Kidney epithelial cell (primary cell): ENCODE measurements around the gene DYRK1A. TPM values are rescaled to one million over a fixed set of nuclear protein-coding genes. Genes with fewer than 3 reads are reported as not detected.

Experiments used
- DNase-seq: peaks from one replicate; pipeline ENCODE4 v3.0.0-alpha.2; 2010; ENCODE audit warnings: low read depth
- H3K27me3 ChIP-seq: 2 replicates; pipeline ENCODE4 v1.6.0; 2011; ENCODE audit warnings: low read length; ENCODE audit not compliant: control insufficient read depth, insufficient read depth
- H3K36me3 ChIP-seq: 2 replicates; pipeline ENCODE4 v1.5.1; 2011; ENCODE audit warnings: low read length; ENCODE audit not compliant: control insufficient read depth, insufficient read depth
- H3K4me3 ChIP-seq: 2 replicates; pipeline ENCODE4 v1.5.1; 2011; ENCODE audit warnings: low read depth, mild to moderate bottlenecking, control low read depth, low read length
- total RNA-seq: library from RNA; depleted of rRNA; stranded (reverse); fragments of >200 nt; gene quantifications from 2 replicates; pipeline ENCODE4 v1.2.3, GENCODE V29; 2015
- TF ChIP-seq, protein P1 (sequence below): IDR thresholded peaks from 2 replicates; pipeline ENCODE4 v1.5.1; 2011; ENCODE audit warnings: mild to moderate bottlenecking, moderate library complexity, low read length, control low read depth, inconsistent platforms; ENCODE audit not compliant: insufficient read depth, poor library complexity, severe bottlenecking

The DYRK1A gene
- total RNA-seq, 1 donor from 2014 or later: 53.1 TPM

- TF ChIP-seq, protein P1, sequence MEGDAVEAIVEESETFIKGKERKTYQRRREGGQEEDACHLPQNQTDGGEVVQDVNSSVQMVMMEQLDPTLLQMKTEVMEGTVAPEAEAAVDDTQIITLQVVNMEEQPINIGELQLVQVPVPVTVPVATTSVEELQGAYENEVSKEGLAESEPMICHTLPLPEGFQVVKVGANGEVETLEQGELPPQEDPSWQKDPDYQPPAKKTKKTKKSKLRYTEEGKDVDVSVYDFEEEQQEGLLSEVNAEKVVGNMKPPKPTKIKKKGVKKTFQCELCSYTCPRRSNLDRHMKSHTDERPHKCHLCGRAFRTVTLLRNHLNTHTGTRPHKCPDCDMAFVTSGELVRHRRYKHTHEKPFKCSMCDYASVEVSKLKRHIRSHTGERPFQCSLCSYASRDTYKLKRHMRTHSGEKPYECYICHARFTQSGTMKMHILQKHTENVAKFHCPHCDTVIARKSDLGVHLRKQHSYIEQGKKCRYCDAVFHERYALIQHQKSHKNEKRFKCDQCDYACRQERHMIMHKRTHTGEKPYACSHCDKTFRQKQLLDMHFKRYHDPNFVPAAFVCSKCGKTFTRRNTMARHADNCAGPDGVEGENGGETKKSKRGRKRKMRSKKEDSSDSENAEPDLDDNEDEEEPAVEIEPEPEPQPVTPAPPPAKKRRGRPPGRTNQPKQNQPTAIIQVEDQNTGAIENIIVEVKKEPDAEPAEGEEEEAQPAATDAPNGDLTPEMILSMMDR: no peak
These were observed 59.1 kb downstream of the DYRK1A start for GRCh38 chr21:37425684-37426083.

DNA sequence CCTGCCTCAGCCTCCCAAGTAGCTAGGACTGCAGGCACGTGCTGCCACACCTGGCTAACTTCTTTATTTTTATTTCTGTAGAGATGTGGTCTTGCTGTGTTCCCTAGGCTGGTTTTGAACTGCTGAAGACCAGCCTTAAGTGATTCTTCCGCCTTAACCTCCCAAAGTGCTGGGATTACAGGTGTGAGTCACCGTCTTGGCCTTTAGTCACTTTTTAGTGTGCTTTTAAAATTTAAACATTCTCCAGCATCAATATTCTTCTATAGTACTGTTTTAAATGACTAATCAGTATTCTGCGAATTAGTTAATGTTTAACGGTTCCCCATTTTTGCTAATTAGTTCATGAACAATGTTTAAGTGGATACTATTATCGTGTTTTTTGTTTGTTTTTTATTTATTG lies 60.6 kb downstream of the DYRK1A start:
- Histone ChIP-seq H3K27me3 (no peaks in the 10 kb centered on the region), H3K36me3 (peaks cover 3% of the 10 kb centered on the region), H3K4me3 (no peak overlapping the region)
- TF ChIP-seq, protein P1: no peak
- no peak for DNase-seq

More at GRCh38 chr21:37425684-37426083, 59.1 kb downstream of the DYRK1A start:
- H3K36me3 ChIP-seq: peaks cover 2% of the 10 kb centered on the region
- DNase-seq: no peak
- H3K27me3 ChIP-seq: no peaks in the 10 kb centered on the region
- no peak overlapping the region for H3K4me3 ChIP-seq

GRCh38 chr21:37429356-37429755 lies 62.8 kb downstream of the DYRK1A start:
- Histone ChIP-seq H3K27me3 (no peaks in the 10 kb centered on the region), H3K36me3 (peaks cover 2% of the 10 kb centered on the region), H3K4me3 (no peak overlapping the region)
- TF ChIP-seq, protein P1: no peak
- no peak for DNase-seq

GRCh38 chr21:37430184-37430821 lies 63.7 kb downstream of the DYRK1A start:
- no peaks in the 10 kb centered on the region for H3K27me3 ChIP-seq
- H3K4me3 ChIP-seq: no peak overlapping the region
- peaks cover 2% of the 10 kb centered on the region for H3K36me3 ChIP-seq
- no peak for DNase-seq
- TF ChIP-seq, protein P1: no peak

DNA sequence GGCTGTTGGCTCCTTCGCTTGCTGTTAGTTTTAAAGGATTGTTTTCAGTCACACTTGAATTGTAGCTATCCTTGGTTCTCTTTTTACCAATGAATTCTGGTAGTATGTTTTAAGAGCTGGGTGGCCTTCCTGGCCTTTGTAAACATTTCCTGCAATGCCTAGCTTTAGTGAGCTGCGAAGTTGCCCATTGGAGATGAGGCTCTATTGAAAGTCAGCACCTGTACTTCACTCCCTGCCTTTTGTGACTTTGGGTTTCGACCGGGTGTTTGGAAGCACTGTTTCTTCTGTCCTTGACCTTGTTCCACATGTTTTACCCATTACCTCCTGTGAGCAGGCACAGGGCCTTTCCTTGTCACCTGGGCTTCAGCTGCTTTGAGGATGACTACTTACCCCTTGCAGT lies 64.7 kb downstream of the DYRK1A start:
- Histone ChIP-seq H3K4me3 (no peak overlapping the region), H3K36me3 (peaks cover 2% of the 10 kb centered on the region), H3K27me3 (no peaks in the 10 kb centered on the region)
- no peak for DNase-seq
- TF ChIP-seq, protein P1: no peak
